SK-N-SH (cell line): Measurements from ENCODE around the gene RFX3.

Experiments used
- EP300 ChIP-seq, 2 experiments: IDR thresholded peaks; 2 replicates each; pipeline versions ENCODE4 v1.4.0 to v1.6.1; 2012; ENCODE audit warnings: borderline replicate concordance in 1 of 2, low read depth in 1 of 2, low read length in 1 of 2
- JUND ChIP-seq: IDR thresholded peaks from 2 replicates; pipeline ENCODE4 v1.4.0; 2012
- MAX ChIP-seq: IDR thresholded peaks from 2 replicates; pipeline ENCODE4 v1.4.0; 2012; ENCODE audit warnings: low read depth
- MXI1 ChIP-seq: IDR thresholded peaks from 2 replicates; pipeline ENCODE4 v1.6.1; 2012; ENCODE audit warnings: mild to moderate bottlenecking, low read depth, low read length, improper control_type of control experiment
- POLR2AphosphoS5 ChIP-seq: IDR thresholded peaks from 2 replicates; pipeline ENCODE4 v1.6.1; 2012; ENCODE audit warnings: low read depth, low read length
- SIN3A ChIP-seq: IDR thresholded peaks from 2 replicates; pipeline ENCODE4 v1.6.1; 2012; ENCODE audit warnings: low read depth, mild to moderate bottlenecking, low read length, moderate library complexity, borderline replicate concordance
- YY1 ChIP-seq: IDR thresholded peaks from 2 replicates; pipeline ENCODE4 v1.4.0; 2012; ENCODE audit warnings: low read depth, mild to moderate bottlenecking
- ZBTB33 ChIP-seq: IDR thresholded peaks from 2 replicates; pipeline ENCODE4 v1.4.0; 2012; ENCODE audit warnings: low read depth, borderline replicate concordance
- TF ChIP-seq, protein P1 (sequence below): fragments of 200-600 bp; sonication (generic); IDR thresholded peaks from 2 replicates; pipeline ENCODE4 v1.6.1; 2017; ENCODE audit warnings: antibody characterized with exemption, mild to moderate bottlenecking, moderate library complexity

- TF ChIP-seq MXI1, result no peak
- TF ChIP-seq, protein P1, sequence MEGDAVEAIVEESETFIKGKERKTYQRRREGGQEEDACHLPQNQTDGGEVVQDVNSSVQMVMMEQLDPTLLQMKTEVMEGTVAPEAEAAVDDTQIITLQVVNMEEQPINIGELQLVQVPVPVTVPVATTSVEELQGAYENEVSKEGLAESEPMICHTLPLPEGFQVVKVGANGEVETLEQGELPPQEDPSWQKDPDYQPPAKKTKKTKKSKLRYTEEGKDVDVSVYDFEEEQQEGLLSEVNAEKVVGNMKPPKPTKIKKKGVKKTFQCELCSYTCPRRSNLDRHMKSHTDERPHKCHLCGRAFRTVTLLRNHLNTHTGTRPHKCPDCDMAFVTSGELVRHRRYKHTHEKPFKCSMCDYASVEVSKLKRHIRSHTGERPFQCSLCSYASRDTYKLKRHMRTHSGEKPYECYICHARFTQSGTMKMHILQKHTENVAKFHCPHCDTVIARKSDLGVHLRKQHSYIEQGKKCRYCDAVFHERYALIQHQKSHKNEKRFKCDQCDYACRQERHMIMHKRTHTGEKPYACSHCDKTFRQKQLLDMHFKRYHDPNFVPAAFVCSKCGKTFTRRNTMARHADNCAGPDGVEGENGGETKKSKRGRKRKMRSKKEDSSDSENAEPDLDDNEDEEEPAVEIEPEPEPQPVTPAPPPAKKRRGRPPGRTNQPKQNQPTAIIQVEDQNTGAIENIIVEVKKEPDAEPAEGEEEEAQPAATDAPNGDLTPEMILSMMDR, result no peak
- TF ChIP-seq ZBTB33, result no peak
- no peak for TF ChIP-seq JUND
- TF ChIP-seq MAX, result no peak
- TF ChIP-seq YY1, result no peak
- TF ChIP-seq SIN3A, result no peak
- TF ChIP-seq POLR2AphosphoS5, result no peak
- no peak for TF ChIP-seq EP300 (IDR thresholded peaks at IDR 0.05; ENCODE audit: borderline replicate concordance in 1 of 2, low read depth in 1 of 2, low read length in 1 of 2)
Observed at GRCh38 chr9:3436629-3437420, 89.0 kb downstream of the RFX3 start.
